ENCODE measurements around the gene RAB33A. TPM values are rescaled to one million over a fixed set of nuclear protein-coding genes. Genes with fewer than 3 reads are reported as not detected.
A peak's percentile ranks its signal among the peaks of the same experiment; 100 is the strongest.

The RAB33A gene
- total and polyA plus RNA-seq, 2 experiments from 2014 or later, result 2.8 to 7.2 TPM

GRCh38 chrX:130172127-130172845, 524 bp downstream of the RAB33A start:
- no peaks in the 10 kb centered on the region for H3K9me3 ChIP-seq (ENCODE audit: low read depth)
- no peaks in the 10 kb centered on the region for H3K27me3 ChIP-seq
- DNase-seq (ENCODE audit: low read depth in 1 of 2, low spot score in 1 of 2), result no peak
- peak overlapping the region; percentile 35 for H3K4me3 ChIP-seq
- TF ChIP-seq, protein P1, sequence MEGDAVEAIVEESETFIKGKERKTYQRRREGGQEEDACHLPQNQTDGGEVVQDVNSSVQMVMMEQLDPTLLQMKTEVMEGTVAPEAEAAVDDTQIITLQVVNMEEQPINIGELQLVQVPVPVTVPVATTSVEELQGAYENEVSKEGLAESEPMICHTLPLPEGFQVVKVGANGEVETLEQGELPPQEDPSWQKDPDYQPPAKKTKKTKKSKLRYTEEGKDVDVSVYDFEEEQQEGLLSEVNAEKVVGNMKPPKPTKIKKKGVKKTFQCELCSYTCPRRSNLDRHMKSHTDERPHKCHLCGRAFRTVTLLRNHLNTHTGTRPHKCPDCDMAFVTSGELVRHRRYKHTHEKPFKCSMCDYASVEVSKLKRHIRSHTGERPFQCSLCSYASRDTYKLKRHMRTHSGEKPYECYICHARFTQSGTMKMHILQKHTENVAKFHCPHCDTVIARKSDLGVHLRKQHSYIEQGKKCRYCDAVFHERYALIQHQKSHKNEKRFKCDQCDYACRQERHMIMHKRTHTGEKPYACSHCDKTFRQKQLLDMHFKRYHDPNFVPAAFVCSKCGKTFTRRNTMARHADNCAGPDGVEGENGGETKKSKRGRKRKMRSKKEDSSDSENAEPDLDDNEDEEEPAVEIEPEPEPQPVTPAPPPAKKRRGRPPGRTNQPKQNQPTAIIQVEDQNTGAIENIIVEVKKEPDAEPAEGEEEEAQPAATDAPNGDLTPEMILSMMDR (IDR thresholded peaks at IDR 0.05; ENCODE audit: low read depth, low read length), result no peak
- H3K27ac ChIP-seq, result no peak overlapping the region
- H3K36me3 ChIP-seq, result no peaks in the 10 kb centered on the region
- peaks cover 8% of the 10 kb centered on the region for H3K4me1 ChIP-seq (ENCODE audit: low read depth)

DNA sequence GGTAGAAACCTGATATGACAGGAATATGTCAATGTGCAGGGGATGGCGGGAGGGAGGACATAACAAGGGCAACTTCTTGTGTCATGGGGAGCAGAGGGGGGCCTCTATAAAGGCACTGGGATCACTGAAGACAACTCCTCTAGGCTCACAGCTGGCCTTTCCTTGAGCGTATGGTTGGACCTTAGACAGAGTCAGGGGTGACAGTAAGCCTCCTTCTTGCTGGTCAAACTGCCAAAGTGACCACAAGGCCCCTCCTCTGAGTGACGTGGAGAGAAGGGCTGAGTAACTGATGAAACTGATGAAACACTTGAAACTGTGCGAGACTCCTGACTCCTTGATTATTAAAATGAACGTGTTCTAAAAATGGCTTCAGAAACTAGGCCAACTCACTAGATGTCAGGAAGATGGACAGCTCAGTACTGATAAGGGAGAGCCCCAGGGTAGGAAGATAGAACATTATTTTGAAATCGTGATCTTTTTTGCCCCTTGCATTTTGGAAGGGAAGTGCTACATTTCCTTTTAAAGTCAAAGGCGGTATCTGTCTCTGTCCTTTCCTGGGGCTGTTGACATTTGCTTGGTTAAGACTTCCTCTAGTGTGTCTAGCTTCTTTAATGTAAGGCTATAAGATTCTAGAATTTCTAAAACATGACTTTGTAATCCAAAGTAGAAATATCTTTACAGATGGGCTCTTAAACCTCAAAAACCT, 1.6 kb downstream of the RAB33A start:
- TF ChIP-seq, protein P1 (IDR thresholded peaks at IDR 0.05; ENCODE audit: low read depth, low read length), result no peak
- no peaks in the 10 kb centered on the region for H3K9me3 ChIP-seq (ENCODE audit: low read depth)
- H3K36me3 ChIP-seq, result no peaks in the 10 kb centered on the region
- peak in 1 of 2 donors; percentile 86 for DNase-seq (ENCODE audit: low read depth in 1 of 2, low spot score in 1 of 2)
- no peak overlapping the region for H3K4me3 ChIP-seq
- no peaks in the 10 kb centered on the region for H3K27me3 ChIP-seq
- H3K4me1 ChIP-seq (ENCODE audit: low read depth), result peaks cover 8% of the 10 kb centered on the region
- peak overlapping the region; percentile 73 for H3K27ac ChIP-seq

- Histone ChIP-seq H3K27me3 (no peaks in the 10 kb centered on the region), H3K36me3 (no peaks in the 10 kb centered on the region), H3K4me1 (ENCODE audit: low read depth) (peaks cover 10% of the 10 kb centered on the region), H3K27ac (peak overlapping the region; percentile 73), H3K9me3 (ENCODE audit: low read depth) (no peaks in the 10 kb centered on the region), H3K4me3 (no peak overlapping the region)
- TF ChIP-seq, protein P1 (IDR thresholded peaks at IDR 0.05; ENCODE audit: low read depth, low read length), result no peak
- DNase-seq (ENCODE audit: low read depth in 1 of 2, low spot score in 1 of 2), result peak in 1 of 2 donors; percentile 75
Measured at GRCh38 chrX:130174045-130174704, 2.4 kb downstream of the RAB33A start.

GRCh38 chrX:130174937-130175336, 3.2 kb downstream of the RAB33A start:
- Histone ChIP-seq H3K4me1 (ENCODE audit: low read depth) (peaks cover 15% of the 10 kb centered on the region), H3K36me3 (no peaks in the 10 kb centered on the region), H3K4me3 (no peak overlapping the region), H3K9me3 (ENCODE audit: low read depth) (no peaks in the 10 kb centered on the region), H3K27me3 (no peaks in the 10 kb centered on the region), H3K27ac (no peak overlapping the region)
- TF ChIP-seq, protein P1 (IDR thresholded peaks at IDR 0.05; ENCODE audit: low read depth, low read length), result no peak
- DNase-seq (ENCODE audit: low read depth in 1 of 2, low spot score in 1 of 2), result no peak

- Histone ChIP-seq H3K27me3 (no peaks in the 10 kb centered on the region), H3K9me3 (ENCODE audit: low read depth) (no peaks in the 10 kb centered on the region), H3K36me3 (no peaks in the 10 kb centered on the region), H3K4me1 (ENCODE audit: low read depth) (peaks cover 15% of the 10 kb centered on the region), H3K27ac (no peak overlapping the region), H3K4me3 (no peak overlapping the region)
- TF ChIP-seq, protein P1 (IDR thresholded peaks at IDR 0.05; ENCODE audit: low read depth, low read length), result no peak
- no peak for DNase-seq (ENCODE audit: low read depth in 1 of 2, low spot score in 1 of 2)
Measured at GRCh38 chrX:130176354-130176776, 4.6 kb downstream of the RAB33A start.

Data from cardiac muscle cell (in vitro differentiated cells and primary cell).